ENCODE results near the gene RALGAPA2. TPM values are rescaled to one million over a fixed set of nuclear protein-coding genes. Genes with fewer than 3 reads are reported as not detected.
A peak's percentile ranks its signal among the peaks of the same experiment; 100 is the strongest.

The RALGAPA2 gene
- polyA plus RNA-seq, 1 of the 3 experiments (the other 2 are of a cell fraction): 1.0 TPM

DNA sequence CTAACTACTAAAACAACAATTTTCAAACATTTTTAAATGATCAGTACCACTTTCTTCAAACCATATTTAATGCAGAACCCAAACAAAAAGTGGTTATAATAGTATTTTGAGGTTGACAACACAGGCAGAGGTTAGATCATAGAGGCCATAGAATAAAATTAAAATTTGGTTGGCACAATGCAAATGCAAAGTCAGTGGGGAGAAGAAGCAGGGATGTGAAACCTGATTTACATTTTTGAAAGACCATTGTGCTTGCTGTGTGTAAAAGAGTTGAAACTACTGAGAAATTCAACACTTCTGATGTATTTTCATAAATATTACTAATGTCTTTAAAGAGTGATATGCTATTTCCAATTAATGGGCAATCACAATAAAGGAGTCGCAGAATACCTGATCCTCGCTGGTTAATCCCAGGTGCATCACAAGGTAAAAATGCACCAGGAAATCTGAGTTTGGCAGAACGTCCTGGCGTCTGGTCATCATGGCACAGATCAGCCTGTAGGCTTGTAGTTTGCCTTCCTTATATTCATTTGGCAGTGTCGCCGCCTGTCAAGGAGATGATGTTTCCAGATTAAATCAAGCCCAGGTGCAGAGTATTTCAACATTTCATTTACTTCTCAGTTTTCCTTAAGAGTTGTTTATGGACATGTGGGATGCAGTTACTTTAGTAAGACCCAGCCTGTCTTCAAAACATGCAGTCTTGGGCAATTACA, 141.2 kb downstream of the RALGAPA2 start:
- no peak overlapping the region for H3K4me2 ChIP-seq
- POLR2A ChIA-PET: no interaction called here
- no peak for TF ChIP-seq TCF12 (IDR thresholded peaks at IDR 0.05)
- TF ChIP-seq EZH2phosphoT487 (IDR thresholded peaks at IDR 0.05; ENCODE audit: borderline replicate concordance, low read depth): no peak
- TF ChIP-seq, protein P1, sequence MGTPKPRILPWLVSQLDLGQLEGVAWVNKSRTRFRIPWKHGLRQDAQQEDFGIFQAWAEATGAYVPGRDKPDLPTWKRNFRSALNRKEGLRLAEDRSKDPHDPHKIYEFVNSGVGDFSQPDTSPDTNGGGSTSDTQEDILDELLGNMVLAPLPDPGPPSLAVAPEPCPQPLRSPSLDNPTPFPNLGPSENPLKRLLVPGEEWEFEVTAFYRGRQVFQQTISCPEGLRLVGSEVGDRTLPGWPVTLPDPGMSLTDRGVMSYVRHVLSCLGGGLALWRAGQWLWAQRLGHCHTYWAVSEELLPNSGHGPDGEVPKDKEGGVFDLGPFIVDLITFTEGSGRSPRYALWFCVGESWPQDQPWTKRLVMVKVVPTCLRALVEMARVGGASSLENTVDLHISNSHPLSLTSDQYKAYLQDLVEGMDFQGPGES (IDR thresholded peaks at IDR 0.05; ENCODE audit: low read depth, low read length): no peak
- TF ChIP-seq TAF1 (IDR thresholded peaks at IDR 0.05; ENCODE audit: borderline replicate concordance, low read depth, low read length): no peak
- TF ChIP-seq, protein P2, sequence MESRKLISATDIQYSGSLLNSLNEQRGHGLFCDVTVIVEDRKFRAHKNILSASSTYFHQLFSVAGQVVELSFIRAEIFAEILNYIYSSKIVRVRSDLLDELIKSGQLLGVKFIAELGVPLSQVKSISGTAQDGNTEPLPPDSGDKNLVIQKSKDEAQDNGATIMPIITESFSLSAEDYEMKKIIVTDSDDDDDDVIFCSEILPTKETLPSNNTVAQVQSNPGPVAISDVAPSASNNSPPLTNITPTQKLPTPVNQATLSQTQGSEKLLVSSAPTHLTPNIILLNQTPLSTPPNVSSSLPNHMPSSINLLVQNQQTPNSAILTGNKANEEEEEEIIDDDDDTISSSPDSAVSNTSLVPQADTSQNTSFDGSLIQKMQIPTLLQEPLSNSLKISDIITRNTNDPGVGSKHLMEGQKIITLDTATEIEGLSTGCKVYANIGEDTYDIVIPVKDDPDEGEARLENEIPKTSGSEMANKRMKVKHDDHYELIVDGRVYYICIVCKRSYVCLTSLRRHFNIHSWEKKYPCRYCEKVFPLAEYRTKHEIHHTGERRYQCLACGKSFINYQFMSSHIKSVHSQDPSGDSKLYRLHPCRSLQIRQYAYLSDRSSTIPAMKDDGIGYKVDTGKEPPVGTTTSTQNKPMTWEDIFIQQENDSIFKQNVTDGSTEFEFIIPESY (IDR thresholded peaks at IDR 0.05; ENCODE audit: borderline replicate concordance, low read depth): no peak
- TF ChIP-seq SMC3 (IDR thresholded peaks at IDR 0.05; ENCODE audit: low read depth, low read length): no peak
- no peak for TF ChIP-seq MXI1 (IDR thresholded peaks at IDR 0.05; ENCODE audit: low read depth, low read length)
- TF ChIP-seq, protein P3, sequence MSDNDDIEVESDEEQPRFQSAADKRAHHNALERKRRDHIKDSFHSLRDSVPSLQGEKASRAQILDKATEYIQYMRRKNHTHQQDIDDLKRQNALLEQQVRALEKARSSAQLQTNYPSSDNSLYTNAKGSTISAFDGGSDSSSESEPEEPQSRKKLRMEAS (IDR thresholded peaks at IDR 0.05; ENCODE audit: low read depth): no peak
- no peak for TF ChIP-seq CHD2 (IDR thresholded peaks at IDR 0.05; ENCODE audit: low read length, partially characterized antibody)
- TF ChIP-seq GATA2 (CRISPR knock-in tag; IDR thresholded peaks at IDR 0.05): no peak
- no peak for TF ChIP-seq RAD21 (IDR thresholded peaks at IDR 0.05; ENCODE audit: low read length)
- no peaks in the 10 kb centered on the region for H3K9me3 ChIP-seq
- H3K9ac ChIP-seq: no peak overlapping the region
- no peaks in the 10 kb centered on the region for H3K79me2 ChIP-seq (ENCODE audit: insufficient read depth)
- no peaks in the 10 kb centered on the region for H3K4me1 ChIP-seq (ENCODE audit: control insufficient read depth in 1 of 2, insufficient read depth in 2 of 2, low read depth in 1 of 2, low read length in 1 of 2)
- no peaks in the 10 kb centered on the region for H3K9me2 ChIP-seq
- CTCF ChIA-PET: interaction anchor here (1.2 to 2.8 kb wide), 2 partner anchors 22 to 210 kb away, joined by 3 to 10 read pairs; no protein-coding TSS in a partner anchor
- peaks cover 0 to 3% of the 10 kb centered on the region in 2 experiments for H3K36me3 ChIP-seq (replicated peaks in 1 of 2; ENCODE audit: control insufficient read depth in 1 of 2, insufficient read depth in 2 of 2, low read length in 1 of 2)
- no peak for DNase-seq
- WGBS (ENCODE audit: low lambda C conversion rate): 95% methylated on average over 6 of the region's 6 CpGs
- no peak overlapping the region for H3K4me3 ChIP-seq (ENCODE audit: low read depth in 2 of 2, low read length in 1 of 2)
- H2AFZ ChIP-seq (ENCODE audit: low read depth): no peak overlapping the region
- H4K20me1 ChIP-seq (ENCODE audit: insufficient read depth): no peaks in the 10 kb centered on the region
- no peak overlapping the region for H3K27ac ChIP-seq (ENCODE audit: low read depth in 2 of 2, low read length in 1 of 2)
- peaks cover 4% of the 10 kb centered on the region for H3F3A ChIP-seq (replicated peaks; ENCODE audit: insufficient read depth)
- no peaks in the 10 kb centered on the region for H3K27me3 ChIP-seq (ENCODE audit: insufficient read depth)

DNA sequence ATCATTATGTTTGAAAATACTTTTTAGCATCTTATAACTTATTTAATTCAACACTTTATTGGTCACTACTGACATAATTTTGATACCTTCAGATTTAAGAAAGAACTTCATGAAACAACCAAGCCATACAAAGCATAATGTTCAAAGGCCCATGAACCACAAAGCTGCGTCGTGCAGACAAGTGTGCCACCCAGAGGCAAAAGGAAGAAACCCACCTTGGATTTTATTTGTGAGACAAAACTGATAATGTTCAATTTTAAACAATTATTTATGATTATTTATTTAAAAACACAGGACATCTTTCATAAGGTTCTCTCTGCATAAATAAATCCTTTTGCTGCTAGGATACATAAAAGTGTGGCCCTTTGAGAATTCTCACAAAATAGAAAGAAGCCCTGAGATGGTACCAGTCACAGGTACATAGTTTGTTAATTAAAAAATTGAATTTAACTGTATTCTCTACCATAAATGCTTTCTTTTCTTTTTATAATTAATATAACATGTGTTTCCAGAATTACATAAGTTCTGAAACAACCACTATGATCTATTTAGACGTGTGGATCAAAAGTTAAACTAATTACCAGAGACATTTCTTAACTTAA, 143.7 kb downstream of the RALGAPA2 start:
- Histone ChIP-seq H3K4me1 (ENCODE audit: control insufficient read depth in 1 of 2, insufficient read depth in 2 of 2, low read depth in 1 of 2, low read length in 1 of 2) (no peaks in the 10 kb centered on the region; a peak in 1 of 4 replicates), H3K9me2 (no peaks in the 10 kb centered on the region), H3K27ac (ENCODE audit: low read depth in 2 of 2, low read length in 1 of 2) (no peak overlapping the region), H3K9me3 (no peaks in the 10 kb centered on the region), H2AFZ (ENCODE audit: low read depth) (no peak overlapping the region), H3K36me3 (replicated peaks in 1 of 2; ENCODE audit: control insufficient read depth in 1 of 2, insufficient read depth in 2 of 2, low read length in 1 of 2) (peaks cover 0 to 3% of the 10 kb centered on the region in 2 experiments), H4K20me1 (ENCODE audit: insufficient read depth) (no peaks in the 10 kb centered on the region), H3K4me3 (ENCODE audit: low read depth in 2 of 2, low read length in 1 of 2) (no peak overlapping the region; a peak in 1 of 4 replicates), H3F3A (replicated peaks; ENCODE audit: insufficient read depth) (peaks cover 4% of the 10 kb centered on the region), H3K9ac (no peak overlapping the region), H3K27me3 (ENCODE audit: insufficient read depth) (no peaks in the 10 kb centered on the region), H3K4me2 (no peak overlapping the region), H3K79me2 (ENCODE audit: insufficient read depth) (no peaks in the 10 kb centered on the region)
- WGBS (ENCODE audit: low lambda C conversion rate): 5% methylated on average over 3 of the region's 3 CpGs
- peak; percentile 31 for DNase-seq
- POLR2A ChIA-PET: no interaction called here
- TF ChIP-seq CHD2 (IDR thresholded peaks at IDR 0.05; ENCODE audit: low read length, partially characterized antibody) (no peak), SMC3 (IDR thresholded peaks at IDR 0.05; ENCODE audit: low read depth, low read length) (peak; percentile 66), EP300 (IDR thresholded peaks at IDR 0.05; ENCODE audit: borderline replicate concordance in 1 of 2, low read depth in 1 of 2, low read length in 1 of 2) (no peak), RAD21 (IDR thresholded peaks at IDR 0.05; ENCODE audit: low read length) (peak; percentile 97), GATA2 (CRISPR knock-in tag; IDR thresholded peaks at IDR 0.05) (no peak), GABPA (IDR thresholded peaks at IDR 0.05; ENCODE audit: low read depth) (no peak)
- TF ChIP-seq, protein P4, sequence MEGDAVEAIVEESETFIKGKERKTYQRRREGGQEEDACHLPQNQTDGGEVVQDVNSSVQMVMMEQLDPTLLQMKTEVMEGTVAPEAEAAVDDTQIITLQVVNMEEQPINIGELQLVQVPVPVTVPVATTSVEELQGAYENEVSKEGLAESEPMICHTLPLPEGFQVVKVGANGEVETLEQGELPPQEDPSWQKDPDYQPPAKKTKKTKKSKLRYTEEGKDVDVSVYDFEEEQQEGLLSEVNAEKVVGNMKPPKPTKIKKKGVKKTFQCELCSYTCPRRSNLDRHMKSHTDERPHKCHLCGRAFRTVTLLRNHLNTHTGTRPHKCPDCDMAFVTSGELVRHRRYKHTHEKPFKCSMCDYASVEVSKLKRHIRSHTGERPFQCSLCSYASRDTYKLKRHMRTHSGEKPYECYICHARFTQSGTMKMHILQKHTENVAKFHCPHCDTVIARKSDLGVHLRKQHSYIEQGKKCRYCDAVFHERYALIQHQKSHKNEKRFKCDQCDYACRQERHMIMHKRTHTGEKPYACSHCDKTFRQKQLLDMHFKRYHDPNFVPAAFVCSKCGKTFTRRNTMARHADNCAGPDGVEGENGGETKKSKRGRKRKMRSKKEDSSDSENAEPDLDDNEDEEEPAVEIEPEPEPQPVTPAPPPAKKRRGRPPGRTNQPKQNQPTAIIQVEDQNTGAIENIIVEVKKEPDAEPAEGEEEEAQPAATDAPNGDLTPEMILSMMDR (IDR thresholded peaks at IDR 0.05): peak; percentile 89
- TF ChIP-seq, protein P2 (IDR thresholded peaks at IDR 0.05; ENCODE audit: borderline replicate concordance, low read depth): no peak
- CTCF ChIA-PET: interaction anchor here (0.7 to 4.4 kb wide), 14 partner anchors 11 to 496 kb away, joined by 3 to 34 read pairs (median 4); no protein-coding TSS in a partner anchor
